ENCODE measurements around the gene FOCAD.

Gene FOCAD

GRCh38 chr9:20985851-20986600, 302.0 kb downstream of the FOCAD start:
- no peak overlapping the region for H2BK5ac ChIP-seq (ENCODE audit: low read length)
- H3K4me1 ChIP-seq (ENCODE audit: control insufficient read depth in 2 of 2, insufficient read depth in 1 of 2, low read depth in 1 of 2, low read length in 2 of 2) = peaks cover 0 to 1% of the 10 kb centered on the region in 2 donors
- H2BK15ac ChIP-seq (ENCODE audit: low read length) = no peak overlapping the region
- H3K79me1 ChIP-seq (ENCODE audit: low read depth, low read length) = no peaks in the 10 kb centered on the region
- no peak overlapping the region for H2AFZ ChIP-seq (ENCODE audit: low read length)
- H2BK12ac ChIP-seq (ENCODE audit: low read length) = no peak overlapping the region
- H2AK5ac ChIP-seq (ENCODE audit: low read depth, low read length) = no peak overlapping the region
- H3K14ac ChIP-seq (ENCODE audit: low read length) = no peak overlapping the region
- H3K9ac ChIP-seq (ENCODE audit: low read depth, low read length, poor library complexity) = no peak overlapping the region
- H3K4ac ChIP-seq (ENCODE audit: low read length) = no peak overlapping the region
- no peak overlapping the region for H4K8ac ChIP-seq (ENCODE audit: low read depth, low read length)
- peaks cover 13 to 79% of the 10 kb centered on the region in 2 donors for H3K36me3 ChIP-seq (replicated peaks in 1 of 2; ENCODE audit: control insufficient read depth in 2 of 2, insufficient read depth in 2 of 2, low read length in 2 of 2)
- WGBS, 2 donors (ENCODE audit: extremely low coverage in 2 of 2, insufficient read length in 2 of 2, insufficient replicate concordance in 1 of 2) = no CpG with 5 or more reads among the region's 6 CpGs
- no peak overlapping the region for H4K91ac ChIP-seq (ENCODE audit: low read depth, low read length, poor library complexity)
- DNase-seq (ENCODE audit: low spot score) = no peak
- H3K4me3 ChIP-seq (ENCODE audit: low read length in 2 of 2) = no peak overlapping the region
- H3K9me3 ChIP-seq (replicated peaks in 1 of 2; ENCODE audit: control insufficient read depth in 2 of 2, insufficient read depth in 1 of 2, low read depth in 1 of 2, low read length in 2 of 2) = peaks cover 0 to 3% of the 10 kb centered on the region in 2 donors
- H3K18ac ChIP-seq (ENCODE audit: low read length) = no peak overlapping the region
- no peak overlapping the region for H3K23ac ChIP-seq (ENCODE audit: low read depth, low read length, poor library complexity)
- H3K4me2 ChIP-seq (ENCODE audit: insufficient read depth, low read length, poor library complexity, severe bottlenecking) = no peak overlapping the region
- no peak overlapping the region for H3K27ac ChIP-seq (replicated peaks; ENCODE audit: low read length)
- no peak overlapping the region for H2BK120ac ChIP-seq (ENCODE audit: low read depth, low read length)
- no peaks in the 10 kb centered on the region for H3K27me3 ChIP-seq (ENCODE audit: control insufficient read depth in 3 of 3, insufficient read depth in 3 of 3, low read depth in 1 of 3, low read length in 3 of 3)

- Histone ChIP-seq H3K14ac (ENCODE audit: low read length) (no peak overlapping the region), H4K8ac (ENCODE audit: low read depth, low read length) (no peak overlapping the region), H3K18ac (ENCODE audit: low read length) (no peak overlapping the region), H3K4ac (ENCODE audit: low read length) (no peak overlapping the region), H3K4me2 (ENCODE audit: insufficient read depth, low read length, poor library complexity, severe bottlenecking) (no peak overlapping the region), H2BK5ac (ENCODE audit: low read length) (no peak overlapping the region), H3K79me1 (ENCODE audit: low read depth, low read length) (no peaks in the 10 kb centered on the region), H2BK12ac (ENCODE audit: low read length) (no peak overlapping the region), H3K9me3 (replicated peaks in 1 of 2; ENCODE audit: control insufficient read depth in 2 of 2, insufficient read depth in 1 of 2, low read depth in 1 of 2, low read length in 2 of 2) (peaks cover 0 to 3% of the 10 kb centered on the region in 2 donors), H4K91ac (ENCODE audit: low read depth, low read length, poor library complexity) (no peak overlapping the region), H3K23ac (ENCODE audit: low read depth, low read length, poor library complexity) (no peak overlapping the region), H3K4me1 (ENCODE audit: control insufficient read depth in 2 of 2, insufficient read depth in 1 of 2, low read depth in 1 of 2, low read length in 2 of 2) (no peaks in the 10 kb centered on the region), H2BK120ac (ENCODE audit: low read depth, low read length) (no peak overlapping the region), H2AFZ (ENCODE audit: low read length) (no peak overlapping the region), H3K9ac (ENCODE audit: low read depth, low read length, poor library complexity) (no peak overlapping the region), H3K36me3 (replicated peaks in 1 of 2; ENCODE audit: control insufficient read depth in 2 of 2, insufficient read depth in 2 of 2, low read length in 2 of 2) (peaks cover 15 to 72% of the 10 kb centered on the region in 2 donors), H3K27ac (replicated peaks; ENCODE audit: low read length) (no peak overlapping the region), H3K27me3 (ENCODE audit: control insufficient read depth in 3 of 3, insufficient read depth in 3 of 3, low read depth in 1 of 3, low read length in 3 of 3) (no peaks in the 10 kb centered on the region), H2AK5ac (ENCODE audit: low read depth, low read length) (no peak overlapping the region), H2BK15ac (ENCODE audit: low read length) (no peak overlapping the region), H3K4me3 (ENCODE audit: low read length in 2 of 2) (no peak overlapping the region)
- DNase-seq (ENCODE audit: low spot score) = no peak
- WGBS, 2 donors (ENCODE audit: extremely low coverage in 2 of 2, insufficient read length in 2 of 2, insufficient replicate concordance in 1 of 2) = no CpG with 5 or more reads among the region's 1 CpG
Observed at GRCh38 chr9:20987521-20987920, 303.5 kb downstream of the FOCAD start.

- Histone ChIP-seq H3K4me3 (ENCODE audit: low read length in 2 of 2) (no peak overlapping the region), H3K4me1 (ENCODE audit: control insufficient read depth in 2 of 2, insufficient read depth in 1 of 2, low read depth in 1 of 2, low read length in 2 of 2) (no peaks in the 10 kb centered on the region), H2BK12ac (ENCODE audit: low read length) (no peak overlapping the region), H2BK120ac (ENCODE audit: low read depth, low read length) (no peak overlapping the region), H2AFZ (ENCODE audit: low read length) (no peak overlapping the region), H3K23ac (ENCODE audit: low read depth, low read length, poor library complexity) (no peak overlapping the region), H3K9me3 (replicated peaks in 1 of 2; ENCODE audit: control insufficient read depth in 2 of 2, insufficient read depth in 1 of 2, low read depth in 1 of 2, low read length in 2 of 2) (peaks cover 0 to 3% of the 10 kb centered on the region in 2 donors), H2BK15ac (ENCODE audit: low read length) (no peak overlapping the region), H4K8ac (ENCODE audit: low read depth, low read length) (no peak overlapping the region), H3K27ac (replicated peaks; ENCODE audit: low read length) (no peak overlapping the region), H2AK5ac (ENCODE audit: low read depth, low read length) (no peak overlapping the region), H3K4me2 (ENCODE audit: insufficient read depth, low read length, poor library complexity, severe bottlenecking) (no peak overlapping the region), H3K27me3 (ENCODE audit: control insufficient read depth in 3 of 3, insufficient read depth in 3 of 3, low read depth in 1 of 3, low read length in 3 of 3) (no peaks in the 10 kb centered on the region), H3K14ac (ENCODE audit: low read length) (no peak overlapping the region), H2BK5ac (ENCODE audit: low read length) (no peak overlapping the region), H3K9ac (ENCODE audit: low read depth, low read length, poor library complexity) (no peak overlapping the region), H3K79me1 (ENCODE audit: low read depth, low read length) (no peaks in the 10 kb centered on the region), H3K4ac (ENCODE audit: low read length) (no peak overlapping the region), H3K36me3 (replicated peaks in 1 of 2; ENCODE audit: control insufficient read depth in 2 of 2, insufficient read depth in 2 of 2, low read length in 2 of 2) (peaks cover 13 to 67% of the 10 kb centered on the region in 2 donors), H4K91ac (ENCODE audit: low read depth, low read length, poor library complexity) (no peak overlapping the region), H3K18ac (ENCODE audit: low read length) (no peak overlapping the region)
- WGBS, 2 donors (ENCODE audit: extremely low coverage in 2 of 2, insufficient read length in 2 of 2, insufficient replicate concordance in 1 of 2) = no CpG with 5 or more reads among the region's 3 CpGs
- no peak for DNase-seq (ENCODE audit: low spot score)
Observed at GRCh38 chr9:20988061-20988460, 304.0 kb downstream of the FOCAD start.

- H3K27me3 ChIP-seq (ENCODE audit: control insufficient read depth in 3 of 3, insufficient read depth in 3 of 3, low read depth in 1 of 3, low read length in 3 of 3) = no peaks in the 10 kb centered on the region
- no peak overlapping the region for H3K14ac ChIP-seq (ENCODE audit: low read length)
- peaks cover 13 to 68% of the 10 kb centered on the region in 2 donors for H3K36me3 ChIP-seq (replicated peaks in 1 of 2; ENCODE audit: control insufficient read depth in 2 of 2, insufficient read depth in 2 of 2, low read length in 2 of 2)
- no peak overlapping the region for H2BK5ac ChIP-seq (ENCODE audit: low read length)
- H3K27ac ChIP-seq (replicated peaks; ENCODE audit: low read length) = no peak overlapping the region
- H3K4me2 ChIP-seq (ENCODE audit: insufficient read depth, low read length, poor library complexity, severe bottlenecking) = no peak overlapping the region
- WGBS, 2 donors (ENCODE audit: extremely low coverage in 2 of 2, insufficient read length in 2 of 2, insufficient replicate concordance in 1 of 2) = no CpG with 5 or more reads among the region's 3 CpGs
- no peak overlapping the region for H4K8ac ChIP-seq (ENCODE audit: low read depth, low read length)
- no peak overlapping the region for H2BK15ac ChIP-seq (ENCODE audit: low read length)
- no peak overlapping the region for H2BK12ac ChIP-seq (ENCODE audit: low read length)
- no peak overlapping the region for H3K4me3 ChIP-seq (ENCODE audit: low read length in 2 of 2)
- no peak overlapping the region for H2BK120ac ChIP-seq (ENCODE audit: low read depth, low read length)
- no peak overlapping the region for H3K18ac ChIP-seq (ENCODE audit: low read length)
- H3K79me1 ChIP-seq (ENCODE audit: low read depth, low read length) = no peaks in the 10 kb centered on the region
- H2AK5ac ChIP-seq (ENCODE audit: low read depth, low read length) = no peak overlapping the region
- DNase-seq (ENCODE audit: low spot score) = no peak
- peaks cover 0 to 3% of the 10 kb centered on the region in 2 donors for H3K9me3 ChIP-seq (replicated peaks in 1 of 2; ENCODE audit: control insufficient read depth in 2 of 2, insufficient read depth in 1 of 2, low read depth in 1 of 2, low read length in 2 of 2)
- H3K4ac ChIP-seq (ENCODE audit: low read length) = no peak overlapping the region
- H4K91ac ChIP-seq (ENCODE audit: low read depth, low read length, poor library complexity) = no peak overlapping the region
- no peak overlapping the region for H3K23ac ChIP-seq (ENCODE audit: low read depth, low read length, poor library complexity)
- H3K4me1 ChIP-seq (ENCODE audit: control insufficient read depth in 2 of 2, insufficient read depth in 1 of 2, low read depth in 1 of 2, low read length in 2 of 2) = no peaks in the 10 kb centered on the region
- H3K9ac ChIP-seq (ENCODE audit: low read depth, low read length, poor library complexity) = no peak overlapping the region
- H2AFZ ChIP-seq (ENCODE audit: low read length) = no peak overlapping the region
Observed at GRCh38 chr9:20988671-20989315, 304.7 kb downstream of the FOCAD start.

Measured in neuronal stem cell (in vitro differentiated cells).